ENCODE data around the gene CHGA. TPM values are rescaled to one million over a fixed set of nuclear protein-coding genes. Genes with fewer than 3 reads are reported as not detected.

CHGA gene
- total and polyA plus RNA-seq, 2 donors from 2014 or later, result 0.38 to 6.6 TPM

DNA sequence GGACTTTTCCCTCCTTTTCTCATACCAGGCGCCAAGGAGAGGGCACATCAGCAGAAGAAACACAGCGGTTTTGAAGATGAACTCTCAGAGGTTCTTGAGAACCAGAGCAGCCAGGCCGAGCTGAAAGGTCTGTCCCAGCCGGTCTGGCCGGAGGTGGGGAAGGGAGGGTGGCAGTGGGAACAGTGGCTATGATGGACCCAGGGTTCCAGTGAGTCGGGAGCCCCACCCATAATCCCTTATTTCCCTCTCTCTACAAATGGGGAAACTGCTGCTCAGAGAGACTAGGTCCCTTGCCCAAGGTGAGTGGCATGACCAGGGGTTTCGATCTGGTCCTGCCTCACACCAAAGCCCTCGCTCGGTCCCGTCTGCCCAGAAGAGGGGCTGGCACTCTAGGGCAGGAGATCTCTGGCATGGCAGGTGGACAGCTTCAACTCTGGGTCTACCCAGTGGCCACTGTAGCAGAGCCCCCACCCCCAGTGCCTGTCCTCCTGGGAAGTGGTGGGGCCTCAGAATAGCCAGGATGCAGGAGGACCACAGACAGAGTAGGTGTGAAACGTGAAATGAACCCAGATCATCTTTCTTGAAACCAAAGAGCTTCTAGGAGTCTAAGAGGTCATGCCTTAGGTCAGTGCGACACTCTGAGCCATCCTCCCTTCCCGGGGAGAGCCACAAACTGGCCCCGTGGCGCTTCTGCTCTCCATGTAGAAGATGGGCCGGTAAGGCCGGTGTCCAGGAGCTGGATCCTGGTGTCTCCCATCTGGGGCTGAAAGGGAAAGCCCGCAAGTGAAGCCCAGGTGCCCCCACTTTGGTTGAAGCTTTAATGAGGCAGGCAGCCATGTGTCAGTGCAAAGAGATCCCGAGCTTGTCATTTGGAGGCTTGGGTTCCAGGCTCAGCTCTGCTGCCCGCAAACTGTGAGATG lies 7.0 kb downstream of the CHGA start:
- TF ChIP-seq, protein P1, sequence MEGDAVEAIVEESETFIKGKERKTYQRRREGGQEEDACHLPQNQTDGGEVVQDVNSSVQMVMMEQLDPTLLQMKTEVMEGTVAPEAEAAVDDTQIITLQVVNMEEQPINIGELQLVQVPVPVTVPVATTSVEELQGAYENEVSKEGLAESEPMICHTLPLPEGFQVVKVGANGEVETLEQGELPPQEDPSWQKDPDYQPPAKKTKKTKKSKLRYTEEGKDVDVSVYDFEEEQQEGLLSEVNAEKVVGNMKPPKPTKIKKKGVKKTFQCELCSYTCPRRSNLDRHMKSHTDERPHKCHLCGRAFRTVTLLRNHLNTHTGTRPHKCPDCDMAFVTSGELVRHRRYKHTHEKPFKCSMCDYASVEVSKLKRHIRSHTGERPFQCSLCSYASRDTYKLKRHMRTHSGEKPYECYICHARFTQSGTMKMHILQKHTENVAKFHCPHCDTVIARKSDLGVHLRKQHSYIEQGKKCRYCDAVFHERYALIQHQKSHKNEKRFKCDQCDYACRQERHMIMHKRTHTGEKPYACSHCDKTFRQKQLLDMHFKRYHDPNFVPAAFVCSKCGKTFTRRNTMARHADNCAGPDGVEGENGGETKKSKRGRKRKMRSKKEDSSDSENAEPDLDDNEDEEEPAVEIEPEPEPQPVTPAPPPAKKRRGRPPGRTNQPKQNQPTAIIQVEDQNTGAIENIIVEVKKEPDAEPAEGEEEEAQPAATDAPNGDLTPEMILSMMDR (IDR thresholded peaks at IDR 0.05; ENCODE audit: borderline replicate concordance, extremely low read depth, insufficient read depth), result no peak
- Histone ChIP-seq H3K4me3 (ENCODE audit: low read length in 3 of 3) (no peak overlapping the region), H3K27ac (ENCODE audit: low read depth in 2 of 2, low read length in 2 of 2) (no peak overlapping the region), H3K9me3 (ENCODE audit: control insufficient read depth in 2 of 3, insufficient read depth in 1 of 3, low read length in 3 of 3) (no peaks in the 10 kb centered on the region), H3K27me3 (ENCODE audit: control insufficient read depth, insufficient read depth, low read length) (no peaks in the 10 kb centered on the region), H3K36me3 (ENCODE audit: control insufficient read depth in 2 of 3, insufficient read depth in 3 of 3, low read length in 3 of 3) (no peaks in the 10 kb centered on the region), H3K4me1 (ENCODE audit: control insufficient read depth in 2 of 3, insufficient read depth in 2 of 3, low read depth in 1 of 3, low read length in 3 of 3) (no peaks in the 10 kb centered on the region), H3K9ac (ENCODE audit: low read length in 3 of 3) (no peak overlapping the region)
- FAIRE-seq, result no peak
- intact Hi-C loops (cut with DNase I), result no loop called here
- no peak for DNase-seq

- intact Hi-C loops (cut with DNase I), result no loop called here
Measured at GRCh38 chr14:92930737-92931602, 8.0 kb downstream of the CHGA start.

GRCh38 chr14:92931681-92932447 lies 8.9 kb downstream of the CHGA start:
- TF ChIP-seq, protein P1 (IDR thresholded peaks at IDR 0.05; ENCODE audit: borderline replicate concordance, extremely low read depth, insufficient read depth), result no peak
- no peak for FAIRE-seq
- intact Hi-C loops (cut with DNase I), result no loop called here

More at GRCh38 chr14:92930737-92931602, 8.0 kb downstream of the CHGA start:
- Histone ChIP-seq H3K9ac (ENCODE audit: low read length in 3 of 3) (no peak overlapping the region), H3K27me3 (ENCODE audit: control insufficient read depth, insufficient read depth, low read length) (no peaks in the 10 kb centered on the region), H3K4me1 (ENCODE audit: control insufficient read depth in 2 of 3, insufficient read depth in 2 of 3, low read depth in 1 of 3, low read length in 3 of 3) (no peaks in the 10 kb centered on the region), H3K36me3 (ENCODE audit: control insufficient read depth in 2 of 3, insufficient read depth in 3 of 3, low read length in 3 of 3) (peaks cover 0 to 3% (median 0%) of the 10 kb centered on the region in 3 donors), H3K27ac (ENCODE audit: low read depth in 2 of 2, low read length in 2 of 2) (no peak overlapping the region), H3K4me3 (ENCODE audit: low read length in 3 of 3) (no peak overlapping the region), H3K9me3 (ENCODE audit: control insufficient read depth in 2 of 3, insufficient read depth in 1 of 3, low read length in 3 of 3) (no peaks in the 10 kb centered on the region)
- FAIRE-seq (no peak), DNase-seq (peak in 1 of 5 donors; percentile 28)
- TF ChIP-seq, protein P1 (IDR thresholded peaks at IDR 0.05; ENCODE audit: borderline replicate concordance, extremely low read depth, insufficient read depth), result no peak

More at GRCh38 chr14:92931681-92932447, 8.9 kb downstream of the CHGA start:
- H3K27ac ChIP-seq (ENCODE audit: low read depth in 2 of 2, low read length in 2 of 2), result no peak overlapping the region
- DNase-seq, result no peak
- H3K9me3 ChIP-seq (ENCODE audit: control insufficient read depth in 2 of 3, insufficient read depth in 1 of 3, low read length in 3 of 3), result no peaks in the 10 kb centered on the region
- H3K36me3 ChIP-seq (ENCODE audit: control insufficient read depth in 2 of 3, insufficient read depth in 3 of 3, low read length in 3 of 3), result peaks cover 0 to 3% (median 0%) of the 10 kb centered on the region in 3 donors
- no peak overlapping the region for H3K4me3 ChIP-seq (ENCODE audit: low read length in 3 of 3)
- H3K27me3 ChIP-seq (ENCODE audit: control insufficient read depth, insufficient read depth, low read length), result no peaks in the 10 kb centered on the region
- no peak overlapping the region for H3K9ac ChIP-seq (ENCODE audit: low read length in 3 of 3)
- H3K4me1 ChIP-seq (ENCODE audit: control insufficient read depth in 2 of 3, insufficient read depth in 2 of 3, low read depth in 1 of 3, low read length in 3 of 3), result no peaks in the 10 kb centered on the region
